CD4-positive, alpha-beta T cell (primary cell): ENCODE measurements around the gene C5orf47. TPM values are rescaled to one million over a fixed set of nuclear protein-coding genes. Genes with fewer than 3 reads are reported as not detected.

ENCODE experiments used
- ATAC-seq: fragments of 200-7000 bp; cut with Tn5 transposase; one replicate; pipeline ENCODE4 v1.10.0; 2022; ENCODE audit warnings: mild to moderate bottlenecking; ENCODE audit not compliant: poor library complexity
- CTCF ChIA-PET: fragments of 350-600 bp; sonication (Branson Sonifier 250); formaldehyde crosslinking; loops from one replicate; lab custom pipeline; 2021; ENCODE audit warnings: antibody characterized with exemption, inconsistent platforms; lab: Charles Lee
- POLR2A ChIA-PET: fragments of 350-600 bp; sonication (Branson Sonifier 250); formaldehyde crosslinking; loops from one replicate; lab custom pipeline; 2021; ENCODE audit warnings: antibody characterized with exemption, inconsistent platforms; lab: Charles Lee
- DNase-seq, 14 experiments: peaks; one replicate each; pipeline ENCODE4 v3.0.0-alpha.2; 2013 to 2020; ENCODE audit warnings: mixed read lengths in 2 of 14
- H3K27ac ChIP-seq, 2 donors: one replicate each; pipeline versions ENCODE4 v1.5.1 to v1.7.0; 2013; ENCODE audit warnings: low read length in 2 of 2, low read depth in 1 of 2, mild to moderate bottlenecking in 1 of 2
- H3K27me3 ChIP-seq, 2 experiments: 1 replicate in 1 of 2; 2 replicates in 1 of 2; pipeline versions ENCODE4 v1.6.1 to v1.7.0; 2013; ENCODE audit warnings: low read length in 2 of 2, control low read depth in 1 of 2, mild to moderate bottlenecking in 1 of 2, moderate library complexity in 1 of 2; ENCODE audit not compliant: insufficient read depth in 2 of 2, control insufficient read depth in 1 of 2
- H3K36me3 ChIP-seq: one replicate; pipeline ENCODE4 v1.6.1; 2013; ENCODE audit warnings: low read length, control low read depth; ENCODE audit not compliant: insufficient read depth
- H3K4me1 ChIP-seq: one replicate; pipeline ENCODE4 v1.6.1; 2013; ENCODE audit warnings: low read length, control low read depth; ENCODE audit not compliant: insufficient read depth
- H3K4me3 ChIP-seq: one replicate; pipeline ENCODE4 v1.5.1; 2013; ENCODE audit warnings: mild to moderate bottlenecking, low read length, moderate library complexity
- H3K9me3 ChIP-seq, 2 experiments: 1 replicate in 1 of 2; 2 replicates in 1 of 2; pipeline versions ENCODE4 v1.6.1 to v1.7.0; 2013; ENCODE audit warnings: low read length in 2 of 2, mild to moderate bottlenecking in 2 of 2, control low read depth in 1 of 2, moderate library complexity in 1 of 2; ENCODE audit not compliant: control insufficient read depth in 1 of 2, insufficient read depth in 1 of 2
- H3K27ac Mint-ChIP-seq: one replicate; pipeline ENCODE4 v1.8.0; 2020; ENCODE audit warnings: mixed read lengths
- H3K27me3 Mint-ChIP-seq: one replicate; pipeline ENCODE4 v1.8.0; 2021; ENCODE audit warnings: mixed read lengths
- H3K36me3 Mint-ChIP-seq: one replicate; pipeline ENCODE4 v1.8.0; 2021; ENCODE audit warnings: low read depth, mixed read lengths
- H3K4me1 Mint-ChIP-seq: one replicate; pipeline ENCODE4 v1.8.0; 2021; ENCODE audit warnings: low read depth, mixed read lengths
- H3K4me3 Mint-ChIP-seq: one replicate; pipeline ENCODE4 v1.8.0; 2020; ENCODE audit warnings: mild to moderate bottlenecking, mixed read lengths
- H3K9me3 Mint-ChIP-seq: one replicate; pipeline ENCODE4 v1.8.0; 2020; ENCODE audit warnings: mixed read lengths
- CTCF ChIP-seq: fragments of 200-600 bp; IDR thresholded peaks from one replicate; pipeline ENCODE4 v1.8.0; 2022; ENCODE audit warnings: antibody characterized with exemption, mild to moderate bottlenecking
- intact Hi-C, 2 experiments: fragments of 100-400 bp; cut with DNase I in 1 of 2; cut with micrococcal nuclease in 1 of 2; formaldehyde crosslinking; loops; one replicate each; pipeline versions ENCODE4 v1.15.1 to v1.9.0; 2023 to 2025; cut with DNase I, micrococcal nuclease
- total RNA-seq, 174 experiments: library from RNA in 2 of 174; stranded (reverse) in 2 of 174; gene quantifications; one replicate each; pipeline ENCODE4 v1.2.3 and lab custom pipeline; 2021 to 2026

Gene C5orf47
- total RNA-seq, 2 experiments from 2014 or later, result not detected

- Histone ChIP-seq H3K9me3 (no peaks in the 10 kb centered on the region), H3K27me3 (no peaks in the 10 kb centered on the region), H3K36me3 (no peaks in the 10 kb centered on the region), H3K4me3 (no peak overlapping the region), H3K27ac (no peak overlapping the region), H3K4me1 (peaks cover 13% of the 10 kb centered on the region)
- ChIA-PET POLR2A (interaction anchor here (1.2 kb wide), 1 partner anchor 347 kb away, joined by 3 read pairs; no protein-coding TSS in a partner anchor), CTCF (interaction anchor here (1.1 kb wide), 1 partner anchor 10 kb away, joined by 3 read pairs; no protein-coding TSS in a partner anchor)
- no peak for TF ChIP-seq CTCF
- intact Hi-C loops, result no loop called here
- Mint-ChIP-seq H3K36me3 (peaks cover 3% of the 10 kb centered on the region), H3K27ac (no peak overlapping the region), H3K27me3 (no peaks in the 10 kb centered on the region), H3K4me1 (peaks cover 26% of the 10 kb centered on the region), H3K4me3 (no peak overlapping the region), H3K9me3 (no peaks in the 10 kb centered on the region)
- no peak for DNase-seq
- no peak for ATAC-seq
These were observed 26.5 kb upstream of the C5orf47 start for GRCh38 chr5:173962436-173962972.

GRCh38 chr5:173963182-173963838 is 25.7 kb upstream of the C5orf47 start:
- intact Hi-C loops, result no loop called here
- no peak for DNase-seq
- Histone ChIP-seq H3K9me3 (no peaks in the 10 kb centered on the region), H3K4me3 (no peak overlapping the region), H3K27me3 (no peaks in the 10 kb centered on the region), H3K36me3 (no peaks in the 10 kb centered on the region), H3K27ac (no peak overlapping the region), H3K4me1 (peaks cover 13% of the 10 kb centered on the region)
- H3K27ac Mint-ChIP-seq, result no peak overlapping the region
- ChIA-PET POLR2A (interaction anchor here (0.9 to 1.2 kb wide), 2 partner anchors 75 to 347 kb away, joined by 3 to 5 read pairs; partner anchors contain the start of gene CPEB4), CTCF (interaction anchor here (1.1 kb wide), 1 partner anchor 10 kb away, joined by 3 read pairs; no protein-coding TSS in a partner anchor)
- ATAC-seq, result no peak
- peaks cover 26% of the 10 kb centered on the region for H3K4me1 Mint-ChIP-seq
- no peak for TF ChIP-seq CTCF
- peaks cover 3% of the 10 kb centered on the region for H3K36me3 Mint-ChIP-seq
- no peak overlapping the region for H3K4me3 Mint-ChIP-seq
- H3K9me3 Mint-ChIP-seq, result no peaks in the 10 kb centered on the region
- H3K27me3 Mint-ChIP-seq, result no peaks in the 10 kb centered on the region

- Mint-ChIP-seq H3K4me3 (peak overlapping the region; percentile 23), H3K4me1 (peaks cover 26% of the 10 kb centered on the region), H3K27ac (peak overlapping the region; percentile 68), H3K9me3 (no peaks in the 10 kb centered on the region), H3K36me3 (peaks cover 3% of the 10 kb centered on the region), H3K27me3 (no peaks in the 10 kb centered on the region)
- intact Hi-C loops, result no loop called here
- Histone ChIP-seq H3K27me3 (no peaks in the 10 kb centered on the region), H3K9me3 (no peaks in the 10 kb centered on the region), H3K36me3 (no peaks in the 10 kb centered on the region), H3K27ac (peak overlapping the region in 1 of 2 donors; percentile 7), H3K4me1 (peaks cover 13% of the 10 kb centered on the region), H3K4me3 (no peak overlapping the region)
- no peak for TF ChIP-seq CTCF
- ChIA-PET POLR2A (interaction anchor here (0.9 kb wide), 1 partner anchor 76 kb away, joined by 5 read pairs; the partner anchor contains the start of gene CPEB4), CTCF (interaction anchor here (1.1 kb wide), 1 partner anchor 11 kb away, joined by 3 read pairs; no protein-coding TSS in a partner anchor)
- peak; percentile 84 for ATAC-seq
- DNase-seq, result peak in 7 of 14 experiments; percentile 9 to 74 (median 36)
These were observed 25.0 kb upstream of the C5orf47 start for GRCh38 chr5:173963867-173964441.
